ENCODE results near the gene NAAA. TPM values are rescaled to one million over a fixed set of nuclear protein-coding genes. Genes with fewer than 3 reads are reported as not detected.

NAAA gene
- total RNA-seq, 2 experiments from 2014 or later = 15.3 to 21.5 TPM

DNA sequence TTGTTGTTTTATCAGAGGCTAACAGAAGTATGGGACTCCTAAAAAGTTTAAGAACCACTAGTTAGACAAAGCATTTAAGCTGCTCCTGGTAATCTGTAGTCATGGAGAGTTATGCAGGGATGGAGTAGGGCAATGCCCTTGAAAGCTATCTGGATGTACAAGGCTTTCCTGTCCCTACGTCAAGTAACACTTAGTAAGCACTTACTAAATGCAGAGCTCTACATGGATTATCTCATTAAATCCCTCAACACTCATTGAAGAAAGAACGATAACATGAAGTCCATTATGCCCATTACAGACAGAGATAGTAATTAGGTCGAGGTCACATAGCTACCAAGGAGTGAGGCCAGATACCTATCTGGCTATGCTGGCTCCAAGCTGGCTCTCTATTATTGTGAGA is 71.7 kb downstream of the NAAA start:
- H3K79me2 ChIP-seq (ENCODE audit: insufficient read depth, low read depth, low read length) = no peaks in the 10 kb centered on the region
- no peak overlapping the region for H3K4me3 ChIP-seq (ENCODE audit: low read depth, low read length, poor library complexity, severe bottlenecking)
- intact Hi-C loops (cut with micrococcal nuclease; ENCODE audit: unreplicated experiment) = no loop called here
- DNase-seq (ENCODE audit: low spot score) = no peak
- BruUV-seq (replicated peaks) = no TSS peak
- H3K9me3 ChIP-seq (ENCODE audit: low read length) = no peaks in the 10 kb centered on the region
- H2AFZ ChIP-seq (ENCODE audit: low read length) = no peak overlapping the region
- TF ChIP-seq EZH2phosphoT487 (IDR thresholded peaks at IDR 0.05; ENCODE audit: borderline replicate concordance, low read depth, low read length) (no peak), CTCF (conservative IDR thresholded peaks at IDR 0.05; ENCODE audit: low read length) (no peak)
- H3K27ac ChIP-seq (ENCODE audit: low read depth, low read length, poor library complexity, severe bottlenecking) = no peak overlapping the region
- no peaks in the 10 kb centered on the region for H4K20me1 ChIP-seq (ENCODE audit: insufficient read depth, low read length)
- ChIA-PET POLR2A (interaction anchor here (0.6 kb wide), 2 partner anchors 35 to 43 kb away, joined by 3 to 5 read pairs; no protein-coding TSS in a partner anchor), CTCF (ENCODE audit: unreplicated experiment) (no interaction called here)
- H3K36me3 ChIP-seq (ENCODE audit: insufficient read depth, low read length) = no peaks in the 10 kb centered on the region
- H3K9me2 ChIP-seq (ENCODE audit: insufficient read depth, low read length) = no peaks in the 10 kb centered on the region
- H3K4me1 ChIP-seq (ENCODE audit: insufficient read depth, low read length, poor library complexity, severe bottlenecking) = no peaks in the 10 kb centered on the region
- H3K4me2 ChIP-seq (ENCODE audit: low read length) = no peak overlapping the region

- ChIA-PET CTCF (ENCODE audit: unreplicated experiment) (no interaction called here), POLR2A (no interaction called here)
- intact Hi-C loops (cut with micrococcal nuclease; ENCODE audit: unreplicated experiment) = no loop called here
- DNase-seq (ENCODE audit: low spot score) = no peak
- H3K4me2 ChIP-seq (ENCODE audit: low read length) = no peak overlapping the region
- BruUV-seq (replicated peaks) = no TSS peak
- H3K9me3 ChIP-seq (ENCODE audit: low read length) = no peaks in the 10 kb centered on the region
- no peak overlapping the region for H2AFZ ChIP-seq (ENCODE audit: low read length)
- H3K36me3 ChIP-seq (ENCODE audit: insufficient read depth, low read length) = no peaks in the 10 kb centered on the region
- TF ChIP-seq EZH2phosphoT487 (IDR thresholded peaks at IDR 0.05; ENCODE audit: borderline replicate concordance, low read depth, low read length) (no peak), CTCF (conservative IDR thresholded peaks at IDR 0.05; ENCODE audit: low read length) (no peak)
- no peaks in the 10 kb centered on the region for H3K9me2 ChIP-seq (ENCODE audit: insufficient read depth, low read length)
- H3K27ac ChIP-seq (ENCODE audit: low read depth, low read length, poor library complexity, severe bottlenecking) = no peak overlapping the region
- no peaks in the 10 kb centered on the region for H3K4me1 ChIP-seq (ENCODE audit: insufficient read depth, low read length, poor library complexity, severe bottlenecking)
- H3K79me2 ChIP-seq (ENCODE audit: insufficient read depth, low read depth, low read length) = no peaks in the 10 kb centered on the region
- H4K20me1 ChIP-seq (ENCODE audit: insufficient read depth, low read length) = no peaks in the 10 kb centered on the region
- H3K4me3 ChIP-seq (ENCODE audit: low read depth, low read length, poor library complexity, severe bottlenecking) = no peak overlapping the region
Measured at GRCh38 chr4:75867130-75867529, 73.7 kb downstream of the NAAA start.

Other genes starting within 250 kb of the NAAA start
- gene USO1, start 216.4 kb downstream of the NAAA start, total RNA-seq (2014; rRNA removed; shearing (Covaris generic)) = 38.0 and 40.5 TPM in 2 replicates
- gene USO1, start 216.4 kb downstream of the NAAA start, total RNA-seq (2022) = 54.6 and 57.3 TPM in 2 replicates
- not detected in 2 replicates for gene PPEF2, start 38.6 kb downstream of the NAAA start, total RNA-seq (2014; rRNA removed; shearing (Covaris generic))
- 0.42 TPM in 1 of 2 replicates, not detected in the other for gene PPEF2, start 38.6 kb downstream of the NAAA start, total RNA-seq (2022)
- 21.4 and 23.0 TPM in 2 replicates for gene SDAD1, start 49.9 kb upstream of the NAAA start, total RNA-seq (2014; rRNA removed; shearing (Covaris generic))
- gene SDAD1, start 49.9 kb upstream of the NAAA start, total RNA-seq (2022) = 42.7 and 46.7 TPM in 2 replicates
- gene CXCL9, start 66.5 kb upstream of the NAAA start, total RNA-seq (2014; rRNA removed; shearing (Covaris generic)) = 0.13 TPM in 1 of 2 replicates, not detected in the other
- gene CXCL9, start 66.5 kb upstream of the NAAA start, total RNA-seq (2022) = not detected in 2 replicates
- not detected in 2 replicates for gene CXCL10, start 82.5 kb upstream of the NAAA start, total RNA-seq (2014; rRNA removed; shearing (Covaris generic))
- gene CXCL10, start 82.5 kb upstream of the NAAA start, total RNA-seq (2022) = not detected in 2 replicates
- not detected in 2 replicates for gene CXCL11, start 95.1 kb upstream of the NAAA start, total RNA-seq (2014; rRNA removed; shearing (Covaris generic))
- gene CXCL11, start 95.1 kb upstream of the NAAA start, total RNA-seq (2022) = 0.40 TPM in 1 of 2 replicates, not detected in the other
- not detected in 2 replicates for gene ART3, start 133.7 kb upstream of the NAAA start, total RNA-seq (2014; rRNA removed; shearing (Covaris generic))
- gene ART3, start 133.7 kb upstream of the NAAA start, total RNA-seq (2022) = not detected in 2 replicates
- 29.2 and 40.2 TPM in 2 replicates for gene NUP54, start 207.4 kb upstream of the NAAA start, total RNA-seq (2014; rRNA removed; shearing (Covaris generic))
- 50.8 and 52.6 TPM in 2 replicates for gene NUP54, start 207.4 kb upstream of the NAAA start, total RNA-seq (2022)